Sigmoid colon (tissue), 7 donors: ENCODE measurements around the gene JPH2. TPM values are rescaled to one million over a fixed set of nuclear protein-coding genes. Genes with fewer than 3 reads are reported as not detected.

Experiments used
- DNase-seq: peaks from one replicate; pipeline ENCODE4 v3.0.0-alpha.2; 2019
- H3K27ac ChIP-seq, 4 donors: fragments of 200-600 bp; sonication (generic); one replicate each; pipeline ENCODE4 v1.5.1; 2016 to 2019; ENCODE audit warnings: mild to moderate bottlenecking in 1 of 4
- H3K27me3 ChIP-seq, 3 donors: fragments of 200-600 bp; sonication (generic); one replicate each; pipeline ENCODE4 v1.5.1; 2019; ENCODE audit warnings: mild to moderate bottlenecking in 1 of 3
- H3K36me3 ChIP-seq, 4 donors: fragments of 200-600 bp; sonication (generic); one replicate each; pipeline ENCODE4 v1.5.1; 2016 to 2019
- H3K4me1 ChIP-seq, 4 donors: fragments of 200-600 bp; sonication (generic); one replicate each; pipeline ENCODE4 v1.5.1; 2017 to 2019
- H3K4me3 ChIP-seq, 4 donors: fragments of 200-600 bp; sonication (generic); one replicate each; pipeline ENCODE4 v1.5.1; 2017 to 2019; ENCODE audit warnings: mild to moderate bottlenecking in 2 of 4, moderate library complexity in 1 of 4
- H3K9me3 ChIP-seq, 4 donors: fragments of 200-600 bp in 3 of 4; sonication (generic) in 3 of 4; one replicate each; pipeline versions ENCODE4 v1.5.1 to v1.6.1; 2013 to 2019
- CTCF ChIP-seq, 4 experiments: fragments of 450-650 bp in 3 of 4; fragments of 200-600 bp in 1 of 4; IDR thresholded peaks; one replicate each; pipeline ENCODE4 v1.5.1; 2016 to 2019; ENCODE audit warnings: antibody characterized with exemption in 4 of 4, mild to moderate bottlenecking in 3 of 4, moderate library complexity in 2 of 4
- EP300 ChIP-seq, 4 donors: sonication (generic); formaldehyde crosslinking; IDR thresholded peaks; one replicate each; pipeline ENCODE4 v1.6.1; 2017; ENCODE audit warnings: antibody characterized with exemption in 4 of 4
- POLR2A ChIP-seq, 2 donors: fragments of 450-650 bp; IDR thresholded peaks; one replicate each; pipeline ENCODE4 v1.6.1; 2016; ENCODE audit warnings: antibody characterized with exemption in 2 of 2, mild to moderate bottlenecking in 2 of 2, moderate library complexity in 2 of 2
- POLR2AphosphoS5 ChIP-seq, 4 donors: sonication (generic); formaldehyde crosslinking; IDR thresholded peaks; one replicate each; pipeline ENCODE4 v1.6.1; 2017; ENCODE audit warnings: antibody characterized with exemption in 4 of 4
- WGBS, 2 donors: extraction: QIAGEN DNeasy Blood & Tissue Kit; methylation state at CpG; one replicate each; pipeline ENCODE4 v1.1.7; 2013; 5-methylcytosine and 5-hydroxymethylcytosine counted together
- intact Hi-C: fragments of 100-400 bp; cut with DNase I; formaldehyde crosslinking; loops from one replicate; pipeline ENCODE4 v1.15.1; 2023
- polyA plus RNA-seq, 3 donors: library from polyadenylated mRNA; stranded (reverse); fragments of 200-250 nt; gene quantifications; one replicate each; pipeline ENCODE4 v1.2.3, GENCODE V29; 2013
- total RNA-seq, 4 donors: library from RNA; depleted of rRNA; stranded (reverse); fragments of >200 nt; gene quantifications; one replicate each; pipeline ENCODE4 v1.1.0, GENCODE V29; 2016
- donor health status: healthy with polysubstance abuse.
- donor health status: Bipolar disorder and iron deficiency.
- donor health status: healthy.

Gene JPH2
- total and polyA plus RNA-seq, 7 donors = 0.23 to 166 (median 52.0) TPM

DNA sequence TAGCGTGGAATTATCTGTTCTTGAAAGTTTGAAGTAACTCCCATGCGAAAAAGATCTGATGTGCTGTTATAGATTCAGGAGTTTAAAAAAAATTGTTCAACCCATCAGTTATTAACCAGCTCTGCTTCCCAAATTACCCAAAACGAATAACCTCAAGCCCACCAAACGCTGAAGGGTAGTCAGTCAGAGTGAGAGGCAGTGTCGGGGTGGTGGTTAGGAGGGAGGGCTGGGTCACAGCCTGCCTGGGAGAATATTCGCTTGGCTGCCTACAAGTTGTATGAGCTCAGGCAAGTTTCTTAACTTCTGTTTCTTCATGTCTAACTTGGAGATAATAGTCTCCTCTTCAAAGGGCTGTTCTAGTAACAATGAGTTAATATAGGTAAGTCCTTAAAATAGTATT, 114.6 kb downstream of the JPH2 start:
- Histone ChIP-seq H3K4me3 (no peak overlapping the region), H3K27me3 (no peaks in the 10 kb centered on the region), H3K27ac (no peak overlapping the region), H3K36me3 (no peaks in the 10 kb centered on the region), H3K4me1 (peaks cover 0 to 8% (median 6%) of the 10 kb centered on the region in 4 donors), H3K9me3 (no peaks in the 10 kb centered on the region)
- 64 to 70% methylated on average over 6 of the region's 6 CpGs for WGBS, 2 donors
- intact Hi-C loops = no loop called here
- no peak for TF ChIP-seq CTCF (IDR thresholded peaks at IDR 0.05)
- no peak for TF ChIP-seq POLR2AphosphoS5 (IDR thresholded peaks at IDR 0.05)
- no peak for TF ChIP-seq POLR2A (IDR thresholded peaks at IDR 0.05)
- TF ChIP-seq EP300 (IDR thresholded peaks at IDR 0.05) = no peak
- DNase-seq = no peak

GRCh38 chr20:44071526-44072111, 115.4 kb downstream of the JPH2 start:
- Histone ChIP-seq H3K9me3 (no peaks in the 10 kb centered on the region), H3K27ac (no peak overlapping the region), H3K4me3 (no peak overlapping the region), H3K4me1 (peaks cover 0 to 8% (median 6%) of the 10 kb centered on the region in 4 donors), H3K36me3 (no peaks in the 10 kb centered on the region), H3K27me3 (no peaks in the 10 kb centered on the region)
- DNase-seq = no peak
- TF ChIP-seq CTCF (IDR thresholded peaks at IDR 0.05) (no peak), POLR2A (IDR thresholded peaks at IDR 0.05) (no peak), POLR2AphosphoS5 (IDR thresholded peaks at IDR 0.05) (no peak), EP300 (IDR thresholded peaks at IDR 0.05) (no peak)
- intact Hi-C loops = no loop called here
- WGBS, 2 donors = 87 to 92% methylated on average over 11 of the region's 11 CpGs

DNA sequence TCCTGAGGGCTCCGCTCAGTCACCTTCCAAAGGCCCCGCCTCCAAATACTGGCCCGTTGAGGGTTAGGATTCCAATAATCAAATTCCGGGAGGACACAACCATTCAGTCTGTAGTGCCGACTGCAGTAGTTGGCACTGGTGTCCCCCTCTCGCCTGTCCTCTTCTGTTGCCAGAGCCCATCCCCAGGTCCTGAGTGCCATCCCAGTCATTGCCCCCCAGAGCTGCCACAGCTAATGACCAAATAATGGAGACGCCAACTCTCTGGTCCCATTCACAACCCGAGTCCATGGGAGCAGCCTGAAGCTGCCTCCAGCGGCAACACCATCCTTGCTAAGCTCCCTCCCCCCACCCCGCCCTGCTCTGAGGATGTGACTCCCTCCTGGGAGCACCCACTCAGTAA, 115.9 kb downstream of the JPH2 start:
- Histone ChIP-seq H3K36me3 (no peaks in the 10 kb centered on the region), H3K4me3 (no peak overlapping the region), H3K4me1 (peaks cover 0 to 8% (median 6%) of the 10 kb centered on the region in 4 donors), H3K27ac (no peak overlapping the region), H3K27me3 (no peaks in the 10 kb centered on the region), H3K9me3 (no peaks in the 10 kb centered on the region)
- no peak for DNase-seq
- intact Hi-C loops = no loop called here
- WGBS, 2 donors = 91 to 92% methylated on average over 10 of the region's 10 CpGs
- TF ChIP-seq POLR2A (IDR thresholded peaks at IDR 0.05) = no peak
- TF ChIP-seq EP300 (IDR thresholded peaks at IDR 0.05) = no peak
- no peak for TF ChIP-seq POLR2AphosphoS5 (IDR thresholded peaks at IDR 0.05)
- TF ChIP-seq CTCF (IDR thresholded peaks at IDR 0.05) = no peak

DNA sequence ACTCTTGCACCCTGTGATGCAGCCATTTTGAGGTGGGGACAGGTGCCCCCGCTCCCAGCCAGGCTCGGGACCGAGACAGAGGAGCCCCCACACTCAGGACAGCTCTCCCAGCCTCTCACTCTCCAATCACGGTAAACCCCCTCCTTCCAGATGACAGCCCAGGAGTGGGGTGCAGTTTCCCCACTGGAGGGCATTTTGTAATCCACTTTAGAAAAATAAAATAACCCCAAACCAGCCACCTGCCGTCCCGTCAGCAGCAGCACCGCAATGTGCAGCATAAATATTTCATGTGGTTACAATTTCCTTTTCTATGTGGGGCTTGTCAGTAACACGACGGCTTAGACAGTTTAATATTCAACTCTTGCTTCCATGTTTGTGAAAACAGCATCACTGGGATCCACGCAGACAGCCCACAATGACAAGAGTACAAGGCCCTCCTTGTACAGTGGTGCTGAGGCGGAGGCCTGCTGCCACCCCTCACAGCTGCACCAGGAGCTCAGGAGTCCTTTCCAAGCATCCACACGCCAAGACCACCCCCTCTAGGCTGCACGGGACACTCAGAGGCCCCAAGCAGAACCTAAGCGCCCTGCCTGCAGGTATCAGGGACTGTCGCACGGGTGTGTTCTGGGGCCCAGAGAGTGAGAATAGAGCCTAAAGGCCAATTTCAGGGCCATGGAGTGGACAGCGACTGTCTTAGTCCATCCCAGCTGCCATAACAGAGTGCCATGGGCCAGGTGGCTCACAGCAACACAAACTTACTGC, 116.7 kb downstream of the JPH2 start:
- DNase-seq = no peak
- Histone ChIP-seq H3K9me3 (no peaks in the 10 kb centered on the region), H3K27me3 (no peaks in the 10 kb centered on the region), H3K4me3 (no peak overlapping the region), H3K36me3 (no peaks in the 10 kb centered on the region), H3K4me1 (peaks cover 0 to 8% (median 6%) of the 10 kb centered on the region in 4 donors), H3K27ac (no peak overlapping the region)
- intact Hi-C loops = no loop called here
- TF ChIP-seq POLR2A (IDR thresholded peaks at IDR 0.05) (no peak), EP300 (IDR thresholded peaks at IDR 0.05) (no peak), POLR2AphosphoS5 (IDR thresholded peaks at IDR 0.05) (no peak), CTCF (IDR thresholded peaks at IDR 0.05) (no peak)
- 59 to 76% methylated on average over 17 of the region's 17 CpGs for WGBS, 2 donors
